Dermis microvascular lymphatic vessel endothelial cell (primary cell): ENCODE measurements around the gene WFDC2. TPM values are rescaled to one million over a fixed set of nuclear protein-coding genes. Genes with fewer than 3 reads are reported as not detected.
"Not testable (repeated sequence)": the region's sequence is repeated elsewhere in the genome, so short reads cannot be mapped to it uniquely, and the experiment has no call there.

ENCODE experiments used
- DNase-seq, 2 donors: peaks; one replicate each; pipeline versions ENCODE4 v3.0.0 to v3.0.0-alpha.2; 2010; ENCODE audit warnings: low read depth in 2 of 2
- total RNA-seq: library from RNA; depleted of rRNA; stranded (reverse); fragments of >200 nt; gene quantifications from 2 replicates; pipeline ENCODE4 v1.2.1, GENCODE V29; 2014

Gene WFDC2
- total RNA-seq, 1 donor from 2014 or later = not detected

- DNase-seq = peak; percentile 36 to 58
These were observed 19.3 kb upstream of the WFDC2 start for GRCh38 chr20:45450097-45450818.

- no peak for DNase-seq
These were observed 17.3 kb upstream of the WFDC2 start for GRCh38 chr20:45452238-45452637.

GRCh38 chr20:45452772-45453691, 16.5 kb upstream of the WFDC2 start:
- DNase-seq = no peak

DNA sequence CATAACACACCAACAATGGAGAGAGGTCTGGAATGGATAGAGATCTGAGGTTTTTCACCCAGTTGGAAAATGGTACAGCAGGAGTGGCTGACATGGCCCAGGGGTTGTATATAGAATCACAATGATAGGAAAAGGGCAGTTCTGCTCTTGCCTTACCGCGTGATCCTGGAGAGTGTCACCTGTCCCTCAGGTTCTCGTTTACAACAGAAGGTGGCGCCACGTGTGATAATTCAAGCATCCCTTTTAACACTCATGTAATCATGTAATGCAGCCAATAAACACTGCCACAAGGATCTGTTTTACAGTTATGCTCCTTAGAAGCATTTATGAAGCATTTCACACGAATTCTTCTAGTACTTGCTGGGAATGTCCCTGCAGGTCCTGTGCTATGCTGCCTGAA, 12.9 kb upstream of the WFDC2 start:
- peak in 1 of 2 donors; percentile 28 for DNase-seq

DNA sequence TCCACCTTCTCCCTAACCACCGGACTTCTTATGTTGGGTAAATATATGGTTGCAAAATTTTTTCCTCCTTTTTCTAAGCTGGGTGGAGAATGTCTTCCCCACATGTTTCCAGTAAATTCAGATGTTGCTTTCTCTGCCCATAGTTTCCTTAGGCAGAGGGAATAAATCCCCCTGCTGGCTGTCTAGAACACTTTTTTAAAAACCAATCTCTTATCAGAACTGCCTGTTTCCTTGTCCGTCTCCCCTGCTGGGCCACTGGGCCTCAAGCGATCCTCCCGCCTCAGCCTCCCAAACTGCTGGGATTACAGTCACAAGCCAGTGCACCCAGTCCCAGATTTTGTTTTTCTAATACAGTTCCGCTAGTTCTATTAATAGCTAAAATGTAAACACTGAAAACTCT, 9.9 kb upstream of the WFDC2 start:
- DNase-seq = no peak

DNA sequence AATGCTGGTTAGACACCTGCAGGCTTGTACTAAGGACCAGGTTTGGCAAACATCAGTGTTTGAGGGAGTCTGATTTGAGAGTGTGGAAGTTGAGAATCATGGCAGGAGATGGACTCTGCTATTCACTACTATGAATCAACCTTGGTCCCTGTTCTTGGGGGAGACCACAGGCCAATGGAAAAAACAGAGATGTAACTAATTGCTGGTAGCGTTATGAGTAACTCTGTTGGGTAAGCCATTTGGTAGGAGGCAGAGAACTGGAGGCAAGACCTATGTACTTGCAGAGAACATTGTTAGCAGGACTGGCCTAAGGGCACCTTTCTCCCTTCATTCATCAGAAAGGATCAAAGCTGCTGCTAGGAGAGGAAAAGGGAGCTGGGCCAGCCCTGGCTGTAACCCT, 8.3 kb upstream of the WFDC2 start:
- no peak for DNase-seq

- DNase-seq = no peak
These were observed 6.6 kb upstream of the WFDC2 start for GRCh38 chr20:45462711-45463509.

GRCh38 chr20:45463709-45464108, 5.8 kb upstream of the WFDC2 start:
- DNase-seq = no peak

- DNase-seq = no peak
These were observed 3.9 kb upstream of the WFDC2 start for GRCh38 chr20:45465491-45466266.

- no peak for DNase-seq
These were observed 2.4 kb upstream of the WFDC2 start for GRCh38 chr20:45467172-45467571.

- DNase-seq = no peak
These were observed 1.7 kb upstream of the WFDC2 start for GRCh38 chr20:45467861-45468260.

GRCh38 chr20:45470262-45470931, 844 bp downstream of the WFDC2 start:
- no peak for DNase-seq

DNA sequence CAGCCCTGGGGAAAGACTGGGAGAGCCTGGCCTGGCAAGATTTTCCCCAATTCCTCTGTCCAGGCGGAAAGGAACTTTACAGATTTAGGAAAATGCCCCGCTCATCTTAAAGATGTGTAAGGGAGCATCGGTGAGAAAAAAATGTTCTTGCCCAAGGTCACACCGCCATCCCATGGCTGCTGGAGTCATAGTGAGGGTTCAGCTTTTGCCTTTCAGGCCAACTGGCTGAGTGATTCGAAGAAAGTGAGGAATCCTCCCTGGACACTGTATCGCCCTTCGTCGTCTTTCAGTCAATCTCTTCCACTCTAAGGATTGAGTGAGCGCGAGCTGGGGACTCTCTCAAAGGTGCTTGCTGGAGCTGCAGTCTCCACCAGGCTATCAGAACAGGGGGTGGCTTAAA, 1.4 kb downstream of the WFDC2 start:
- DNase-seq = no peak

DNA sequence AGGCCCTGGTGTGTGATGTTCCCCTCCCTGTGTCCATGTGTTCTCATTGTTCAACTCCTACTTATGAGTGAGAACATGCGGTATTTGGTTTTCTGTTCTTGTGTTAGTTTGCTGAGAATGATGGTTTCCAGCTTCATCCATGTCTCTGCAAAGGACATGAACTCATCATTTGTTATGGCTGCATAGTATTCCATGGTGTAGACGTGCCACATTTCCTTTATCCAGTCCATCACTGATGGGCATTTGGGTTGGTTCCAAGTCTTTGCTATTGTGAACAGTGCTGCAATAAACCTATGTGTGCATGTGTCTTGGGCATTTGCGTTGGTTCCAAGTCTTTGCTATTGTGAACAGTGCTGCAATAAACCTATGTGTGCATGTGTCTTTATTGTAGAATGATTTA, 2.7 kb downstream of the WFDC2 start:
- not testable (repeated sequence) for DNase-seq

GRCh38 chr20:45477530-45478148, 8.1 kb downstream of the WFDC2 start:
- not testable (repeated sequence) for DNase-seq

- DNase-seq = no peak
These were observed 10.3 kb downstream of the WFDC2 start for GRCh38 chr20:45479822-45480221.

- DNase-seq = no peak
These were observed 15.1 kb downstream of the WFDC2 start for GRCh38 chr20:45484676-45485075.

DNA sequence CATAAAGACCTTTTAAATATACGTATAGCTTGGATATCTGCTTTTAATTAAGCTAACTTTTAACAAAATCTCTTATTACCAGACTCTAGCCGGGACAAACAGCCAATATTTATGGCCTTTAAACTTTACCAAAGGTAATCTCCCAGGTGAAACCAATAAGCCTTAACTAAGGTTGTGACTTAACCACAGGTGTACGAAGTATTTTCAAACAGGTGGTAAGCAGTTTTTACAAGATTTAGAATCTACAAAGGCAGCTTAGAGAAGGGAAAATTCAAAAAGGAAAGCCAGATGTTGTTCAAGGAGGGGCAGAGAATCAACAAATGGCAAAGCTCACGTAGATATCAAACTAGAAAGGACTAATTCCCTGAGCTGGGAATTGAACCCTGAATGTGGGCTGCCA, 15.8 kb downstream of the WFDC2 start:
- DNase-seq = no peak

DNA sequence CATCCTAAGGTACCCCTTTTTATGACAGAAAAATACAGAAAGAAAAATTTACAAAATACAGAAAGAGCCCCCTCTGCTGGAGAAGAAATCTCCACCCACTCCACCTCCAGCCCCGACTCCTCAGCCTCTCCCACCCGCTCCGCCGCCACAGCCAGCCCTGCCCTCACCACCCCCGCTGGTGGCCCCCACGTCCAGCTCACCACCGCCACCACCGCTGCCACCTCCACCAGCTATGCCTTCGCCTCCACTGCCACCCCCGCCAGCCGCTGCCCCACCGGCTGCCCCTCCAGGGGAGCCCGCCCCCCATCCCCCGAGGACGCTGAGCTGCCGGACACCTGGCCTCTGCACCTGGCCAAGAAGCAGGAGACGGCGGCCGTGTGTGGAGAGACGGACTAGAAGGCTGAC, 17.7 kb downstream of the WFDC2 start:
- no peak for DNase-seq

GRCh38 chr20:45489083-45489531, 19.6 kb downstream of the WFDC2 start:
- no peak for DNase-seq
